Activated CD4-positive, alpha-beta T cell treated with anti-CD3 and anti-CD28 coated beads for 4 hours (primary cell): ENCODE results near the gene MS4A8.

ENCODE experiments used
- DNase-seq, 2 donors: peaks; one replicate each; pipeline ENCODE4 v3.0.0-alpha.2; 2020

MS4A8 gene

DNA sequence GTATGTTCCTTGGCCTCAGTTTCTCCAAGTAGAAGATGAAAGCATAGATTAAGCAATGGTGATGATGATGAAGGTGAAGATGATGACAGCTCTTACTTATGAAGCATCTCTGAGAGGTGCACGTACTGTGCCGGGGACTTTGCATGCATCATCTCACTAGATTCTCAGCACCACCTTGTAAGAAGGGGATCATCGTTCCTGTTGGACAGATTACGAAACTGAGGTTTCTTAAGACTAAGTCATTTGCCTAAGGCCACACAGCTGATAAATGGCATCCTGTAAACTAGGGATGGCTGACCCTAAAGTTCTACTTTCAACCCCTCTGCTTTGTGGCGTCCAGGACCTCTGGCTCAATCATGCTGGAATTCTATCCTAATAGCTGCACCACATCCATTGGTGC is 65.9 kb downstream of the MS4A8 start:
- no peak for DNase-seq
